T47D (cell line): Measurements from ENCODE around the gene MDFI.
"Not testable (repeated sequence)": the region's sequence is repeated elsewhere in the genome, so short reads cannot be mapped to it uniquely, and the experiment has no call there.

Experiments used
- DNase-seq, 2 experiments: peaks; one replicate each; pipeline versions ENCODE4 v3.0.0 to v3.0.0-alpha.2; 2011 to 2012; ENCODE audit warnings: low read depth in 1 of 2, low spot score in 1 of 2
- JUND ChIP-seq: IDR thresholded peaks from 2 replicates; pipeline ENCODE4 v1.6.1; 2012; ENCODE audit warnings: low read depth
- in situ Hi-C: cut with HindIII; loops from 2 replicates; pipeline ENCODE4 v1.10.0; 2016; ENCODE audit warnings: low sequenced_read_pairs, low pct_unique_long_range_greater_than_20kb

The MDFI gene

DNA sequence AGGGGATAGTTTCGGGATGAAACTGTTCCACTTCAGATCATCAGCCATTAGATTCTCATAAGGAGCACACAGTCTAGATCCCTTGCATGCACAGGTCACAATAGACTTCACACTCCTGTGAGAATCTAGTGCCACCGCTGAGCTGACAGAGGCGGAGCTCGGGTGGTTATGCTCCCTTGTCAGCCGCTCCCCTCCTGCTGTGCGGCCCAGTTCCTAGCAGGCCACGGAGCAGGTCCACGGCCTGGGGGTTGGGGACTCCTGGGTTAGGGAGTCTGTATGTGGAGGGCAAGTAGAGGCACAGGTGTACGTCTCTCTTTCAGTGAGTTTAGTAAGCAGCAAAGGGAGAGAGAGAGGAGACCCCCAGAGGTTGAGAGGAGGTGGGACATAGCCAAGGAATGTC lies 30.5 kb upstream of the MDFI start:
- in situ Hi-C loops, result no loop called here
- no peak for DNase-seq
- TF ChIP-seq JUND, result no peak

DNA sequence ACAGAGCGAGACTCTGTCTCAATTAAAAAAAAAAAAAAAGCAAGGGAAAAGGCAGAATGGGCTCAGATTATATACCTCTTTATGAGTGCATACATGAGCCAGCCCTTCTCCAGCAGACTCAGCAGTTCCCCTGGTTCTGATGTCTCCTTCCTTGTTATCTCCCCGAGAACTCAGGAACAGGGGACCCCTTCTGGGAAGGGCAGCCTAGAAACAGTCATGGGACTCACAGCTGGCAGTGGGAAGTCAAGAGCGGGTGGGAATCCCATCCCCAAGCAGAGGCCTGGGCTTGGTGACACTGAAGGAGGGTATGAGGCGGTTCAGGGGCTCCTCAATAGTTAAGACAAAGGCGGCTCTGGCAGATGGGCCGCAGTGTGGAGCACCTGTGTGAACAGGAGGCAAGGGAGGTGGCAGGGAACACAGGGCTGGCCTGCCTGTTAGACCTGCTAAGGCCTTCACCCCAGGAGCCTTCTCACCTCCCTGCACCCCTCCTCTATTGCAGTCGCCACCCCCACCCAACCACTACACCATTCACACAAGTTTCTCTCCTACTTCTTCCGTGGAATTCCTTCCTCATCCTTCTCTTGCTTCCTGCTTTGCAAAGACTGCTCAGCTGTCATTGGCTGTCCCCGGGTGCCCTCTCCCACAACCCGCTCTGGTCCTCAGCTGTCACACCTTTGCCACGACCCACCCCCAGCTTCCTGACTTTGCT lies 29.7 kb upstream of the MDFI start:
- no peak for TF ChIP-seq JUND
- DNase-seq, result no peak
- in situ Hi-C loops, result no loop called here

- no peak for TF ChIP-seq JUND
- in situ Hi-C loops, result no loop called here
Measured at GRCh38 chr6:41614715-41615114, 23.6 kb upstream of the MDFI start.

GRCh38 chr6:41615311-41615710 lies 23.0 kb upstream of the MDFI start:
- TF ChIP-seq JUND, result no peak
- DNase-seq, result no peak
- in situ Hi-C loops, result no loop called here

More at GRCh38 chr6:41614715-41615114, 23.6 kb upstream of the MDFI start:
- no peak for DNase-seq

DNA sequence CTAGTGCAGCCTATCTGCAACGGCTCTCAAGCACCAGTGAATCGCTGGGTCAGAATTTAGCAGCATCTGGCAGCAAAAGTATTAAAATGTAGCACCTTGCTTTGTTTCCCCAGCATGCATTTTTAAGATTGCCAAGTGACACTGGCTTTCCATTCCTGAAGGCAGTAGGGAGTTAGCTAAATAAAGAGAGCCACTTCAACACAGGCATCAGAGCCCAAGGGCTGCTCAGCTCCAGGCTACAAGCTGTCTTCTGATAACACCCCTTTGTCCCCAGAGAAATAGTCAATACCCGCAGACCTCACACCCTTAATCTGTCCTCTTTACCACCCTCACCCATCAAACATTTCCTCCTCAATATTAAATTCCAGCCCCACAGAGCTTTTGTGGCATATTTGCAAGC lies 19.7 kb upstream of the MDFI start:
- in situ Hi-C loops, result no loop called here
- DNase-seq, result no peak
- no peak for TF ChIP-seq JUND

- in situ Hi-C loops, DNase-seq: not testable (repeated sequence)
Measured at GRCh38 chr6:41619193-41619592, 19.1 kb upstream of the MDFI start.

DNA sequence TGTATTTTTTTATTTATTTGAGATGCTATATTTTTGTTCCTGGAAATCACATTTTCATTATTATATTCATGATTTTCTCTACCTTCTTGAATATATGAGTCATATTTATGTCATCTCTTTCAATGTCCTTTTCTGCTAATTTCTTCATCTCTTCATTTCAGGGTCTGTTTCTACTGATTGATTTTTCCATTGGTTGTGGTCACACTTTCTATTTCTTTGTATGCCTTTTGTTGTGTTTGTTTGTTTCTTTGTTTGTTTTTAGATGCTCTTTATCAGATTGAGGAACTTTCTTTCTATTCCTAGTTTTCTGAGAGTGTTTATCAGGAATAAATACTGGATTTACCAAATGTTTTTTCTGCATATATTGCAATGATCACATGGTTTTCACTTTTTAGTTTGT lies 16.9 kb upstream of the MDFI start:
- no peak for TF ChIP-seq JUND
- in situ Hi-C loops, result no loop called here
- no peak for DNase-seq

DNA sequence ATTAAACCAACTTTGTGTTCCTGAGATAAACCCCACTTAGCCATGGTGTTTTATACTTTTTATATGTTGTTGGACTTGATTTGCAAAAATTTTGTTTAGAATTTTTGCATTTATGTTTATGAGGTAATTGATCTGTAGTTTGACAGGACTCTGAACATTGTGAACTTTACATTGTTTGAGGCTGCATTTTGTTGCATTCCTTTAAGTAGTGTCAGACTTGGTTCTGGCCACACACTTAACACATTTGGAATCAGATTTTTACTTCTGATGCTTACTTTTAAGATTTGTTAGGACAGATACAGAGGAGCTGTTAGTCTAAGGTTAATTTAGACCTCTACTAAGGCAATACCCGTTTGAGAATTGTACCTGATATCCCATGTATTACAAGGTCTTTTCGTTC lies 16.5 kb upstream of the MDFI start:
- no peak for DNase-seq
- TF ChIP-seq JUND, result no peak
- in situ Hi-C loops, result no loop called here

- in situ Hi-C loops, result no loop called here
- TF ChIP-seq JUND, result no peak
- no peak for DNase-seq
Measured at GRCh38 chr6:41622206-41622988, 15.9 kb upstream of the MDFI start.

- in situ Hi-C loops, result no loop called here
- no peak for TF ChIP-seq JUND
- DNase-seq, result no peak
Measured at GRCh38 chr6:41623330-41623729, 14.9 kb upstream of the MDFI start.

DNA sequence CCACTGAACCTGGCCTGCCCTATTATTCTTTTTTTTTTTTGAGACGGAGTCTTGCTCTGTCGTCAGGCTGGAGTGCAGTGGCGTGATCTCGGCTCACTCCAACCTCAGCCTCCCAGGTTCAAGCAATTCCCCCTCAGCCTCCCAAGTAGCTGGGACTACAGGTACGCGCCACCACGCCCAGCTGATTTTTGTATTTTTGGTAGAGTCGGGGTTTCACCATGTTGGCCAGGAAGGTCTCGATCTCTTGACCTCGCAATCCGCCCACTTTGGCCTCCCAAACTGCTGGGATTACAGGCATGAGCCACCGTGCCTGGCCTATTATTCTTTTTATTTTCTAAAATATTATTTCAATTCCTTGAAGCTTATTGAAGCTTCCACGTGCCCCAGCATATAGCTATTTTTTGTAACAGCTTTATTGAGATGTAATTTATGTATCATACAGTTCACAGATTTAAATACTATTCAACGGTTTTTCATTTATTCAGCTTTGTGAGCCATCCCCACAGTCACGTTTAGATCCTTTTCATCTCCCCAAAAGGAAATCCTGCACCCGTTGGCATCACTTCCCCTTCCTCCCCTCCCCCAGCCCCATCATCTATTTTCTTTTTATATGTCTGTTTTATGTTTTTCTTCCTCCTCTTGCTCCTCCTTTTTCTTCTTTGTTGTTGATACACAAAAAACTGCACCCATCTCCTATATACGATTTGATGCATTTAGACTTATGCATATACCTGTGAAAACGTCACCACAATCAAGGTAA lies 13.5 kb upstream of the MDFI start:
- no peak for TF ChIP-seq JUND
- no peak for DNase-seq
- in situ Hi-C loops, result no loop called here

DNA sequence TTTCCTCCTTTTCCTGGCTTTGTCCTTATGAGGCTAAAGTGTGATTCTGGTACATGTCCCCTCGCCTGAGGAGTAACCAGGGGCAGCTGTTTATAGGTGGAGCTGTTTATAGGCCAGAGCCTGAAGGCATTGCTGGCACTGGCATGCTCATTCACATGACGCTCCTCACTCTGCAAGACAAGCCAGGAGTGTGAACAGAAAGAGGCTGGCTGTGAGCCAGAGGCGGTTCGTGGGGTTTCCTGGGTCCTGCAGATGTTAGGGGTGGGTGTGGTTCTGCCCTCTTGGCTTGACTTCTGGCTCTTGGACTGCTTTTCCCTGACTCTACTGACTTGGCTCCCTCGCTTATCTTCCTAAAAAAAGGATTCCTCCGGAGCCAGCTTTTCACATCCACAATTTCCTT lies 12.8 kb upstream of the MDFI start:
- peak in 1 of 2 experiments; percentile 22 for DNase-seq
- in situ Hi-C loops, result no loop called here
- TF ChIP-seq JUND, result no peak

DNA sequence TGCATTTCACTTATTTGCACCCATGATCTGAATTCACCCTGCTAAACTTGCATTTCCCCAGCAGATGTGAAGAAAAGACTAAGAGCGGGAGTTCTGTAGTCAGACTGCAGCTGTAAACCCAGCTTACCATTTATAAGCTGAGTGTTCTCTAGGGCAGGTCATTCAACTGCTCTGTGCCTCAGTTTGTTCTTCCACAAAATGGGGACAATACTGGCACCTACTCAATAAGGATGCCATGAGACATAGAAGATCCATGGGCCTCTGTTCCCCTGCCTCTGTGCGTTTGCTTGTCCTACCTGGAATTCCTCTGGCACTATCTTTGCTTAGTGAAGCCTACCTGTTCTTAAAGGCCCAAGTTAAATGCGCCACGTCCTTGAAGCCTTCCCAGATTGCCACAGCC lies 12.2 kb upstream of the MDFI start:
- TF ChIP-seq JUND, result no peak
- in situ Hi-C loops, result no loop called here

More for the DNA sequence above, 12.2 kb upstream of the MDFI start:
- DNase-seq, result no peak
